NCI-H1105 (cell line): ENCODE results near the gene TBC1D4.

ENCODE experiments used
- DNase-seq: peaks from one replicate; lab custom pipeline; 2025; lab: John Stamatoyannopoulos, UW

TBC1D4 gene

DNA sequence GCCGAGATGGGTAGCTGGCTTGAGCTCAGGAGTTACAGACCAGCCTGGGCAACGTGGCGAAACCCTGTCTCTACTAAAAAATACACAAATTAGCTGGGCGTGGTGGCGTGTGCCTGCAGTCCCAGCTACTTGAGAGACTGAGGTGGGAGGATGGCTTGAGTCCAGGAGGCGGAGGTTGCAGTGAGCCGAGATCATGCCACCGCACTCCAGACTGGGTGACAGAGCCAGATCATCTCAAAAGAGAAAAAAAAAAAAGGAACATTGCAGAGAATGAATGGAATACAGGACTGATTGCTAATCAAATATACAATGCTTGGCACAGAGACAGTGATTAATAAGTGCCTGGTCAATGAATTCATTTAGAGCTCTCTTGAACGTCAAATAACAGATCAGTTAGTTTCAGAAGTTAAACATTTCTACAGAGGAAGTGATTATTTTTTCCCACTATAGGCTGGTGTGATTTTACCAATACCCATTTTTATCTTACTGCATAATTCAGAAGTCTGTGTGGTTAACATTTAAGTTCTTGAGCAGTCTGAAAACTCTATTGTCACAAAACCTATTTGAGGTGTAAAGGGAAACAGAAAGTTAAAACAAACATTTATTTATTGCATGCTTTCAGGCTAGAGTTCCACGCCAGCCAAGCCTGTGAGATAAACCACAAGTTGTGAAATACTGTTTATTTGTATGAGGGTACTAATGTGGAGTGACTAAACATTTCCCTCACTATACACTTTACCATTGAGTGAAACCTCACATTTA is 7.7 kb upstream of the TBC1D4 start:
- DNase-seq = no peak

- no peak for DNase-seq
Measured at GRCh38 chr13:75486146-75487062, 4.4 kb upstream of the TBC1D4 start.

DNA sequence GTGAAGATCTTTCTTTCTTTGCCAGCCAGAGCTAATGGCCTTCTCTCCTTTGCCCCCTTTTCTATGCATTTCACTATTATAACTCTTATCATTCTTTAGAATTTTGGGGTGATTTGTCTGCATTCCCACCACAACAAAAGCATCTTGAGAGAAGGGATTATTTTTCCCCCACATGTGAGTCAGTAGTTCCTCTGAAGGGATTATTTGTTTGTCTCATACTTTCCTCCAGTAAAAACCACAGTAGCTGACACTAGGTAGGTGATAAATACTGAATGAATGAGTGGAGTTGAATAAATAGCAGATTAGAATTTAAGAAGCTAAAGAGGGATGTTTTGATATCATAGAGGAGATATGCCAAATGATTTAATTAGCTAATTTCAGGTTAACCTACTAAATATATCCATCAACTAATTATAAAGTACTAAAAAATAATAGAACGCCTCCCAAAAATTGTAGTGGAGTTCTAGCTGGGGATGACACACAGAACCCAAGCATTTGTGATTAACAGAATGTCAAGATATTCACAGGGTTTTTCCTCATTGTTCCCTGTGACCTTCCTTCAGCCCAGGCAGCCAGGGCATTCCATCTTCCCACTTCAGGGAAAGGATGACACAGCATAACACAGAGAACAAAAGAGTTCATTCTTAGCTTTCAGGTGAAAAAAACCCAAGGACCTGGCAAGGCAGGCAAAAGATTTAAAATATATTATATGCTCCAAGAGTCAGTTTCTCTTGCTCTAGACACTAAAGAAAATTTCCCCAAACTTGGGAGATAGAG is 3.5 kb upstream of the TBC1D4 start:
- DNase-seq = no peak

- no peak for DNase-seq
Measured at GRCh38 chr13:75482820-75483079, 781 bp upstream of the TBC1D4 start.

- no peak for DNase-seq
Measured at GRCh38 chr13:75481176-75482069, 546 bp downstream of the TBC1D4 start.

- DNase-seq = peak; percentile 62
Measured at GRCh38 chr13:75480671-75481175, 1.2 kb downstream of the TBC1D4 start.

DNA sequence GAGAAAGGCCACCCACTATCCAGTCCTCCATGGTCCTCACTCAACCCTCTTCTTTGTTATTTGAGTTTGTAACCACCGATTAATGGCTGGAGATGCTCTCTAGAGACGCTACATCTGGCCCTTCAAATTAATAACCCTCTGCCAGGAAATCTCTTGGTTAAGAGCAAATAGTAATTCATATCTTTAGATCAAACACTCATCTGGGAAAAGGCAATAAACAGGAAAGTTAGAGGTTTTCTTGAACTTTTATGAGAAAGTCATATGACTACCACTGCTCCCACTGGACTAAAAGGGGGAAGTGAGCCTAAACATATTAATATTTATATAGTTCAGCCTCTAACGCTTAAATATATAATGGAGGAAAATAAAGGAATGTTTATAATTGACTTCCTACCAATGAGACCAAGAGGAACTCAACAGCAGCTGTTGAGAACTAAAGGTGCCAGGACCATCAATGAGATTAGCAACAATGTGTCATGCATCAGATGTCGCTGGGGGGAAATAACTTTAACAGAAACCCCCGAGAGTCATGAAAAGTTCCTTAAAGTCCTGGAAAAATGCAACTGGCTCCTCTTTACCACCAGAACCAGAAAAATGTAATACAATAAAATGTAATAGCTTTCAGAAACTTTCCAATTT is 2.7 kb downstream of the TBC1D4 start:
- no peak for DNase-seq

DNA sequence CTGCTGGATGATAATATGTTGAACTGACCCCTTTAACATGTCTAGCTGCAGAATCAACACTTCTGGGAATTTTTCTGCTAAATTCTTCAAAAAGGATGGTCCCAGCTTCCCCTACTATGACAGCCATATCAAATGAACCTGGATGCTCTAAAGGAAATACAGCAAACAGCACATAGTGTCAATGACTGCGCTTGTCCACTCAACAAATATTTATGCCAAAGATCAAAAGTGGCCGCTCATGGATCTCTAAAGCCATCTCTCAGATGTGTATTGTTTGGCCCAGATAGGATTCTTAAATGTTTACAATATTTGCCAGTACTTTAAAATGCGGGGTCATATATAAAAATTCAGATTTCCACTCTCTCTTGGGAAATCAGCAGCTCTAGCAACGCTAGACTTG is 3.3 kb downstream of the TBC1D4 start:
- DNase-seq = no peak

DNA sequence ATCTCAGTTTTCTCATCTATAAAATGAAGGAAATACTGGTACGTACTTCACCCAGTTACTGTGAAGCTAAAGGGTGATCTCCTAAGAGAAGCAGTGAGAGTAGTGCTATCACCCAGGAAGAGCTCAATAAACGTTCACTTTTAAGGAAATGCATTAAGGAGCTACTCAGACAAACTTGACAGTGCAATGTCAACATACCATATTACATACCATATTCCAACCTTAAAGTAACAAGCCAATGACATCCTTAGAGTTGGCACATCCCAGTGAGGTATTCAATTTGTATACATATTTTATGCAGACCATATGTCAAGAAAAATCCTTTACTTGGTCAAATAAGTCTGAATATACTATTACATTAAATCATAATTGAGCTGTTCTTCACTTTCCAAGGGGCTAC is 7.0 kb downstream of the TBC1D4 start:
- no peak for DNase-seq

- DNase-seq = no peak
Measured at GRCh38 chr13:75473468-75473867, 8.5 kb downstream of the TBC1D4 start.

DNA sequence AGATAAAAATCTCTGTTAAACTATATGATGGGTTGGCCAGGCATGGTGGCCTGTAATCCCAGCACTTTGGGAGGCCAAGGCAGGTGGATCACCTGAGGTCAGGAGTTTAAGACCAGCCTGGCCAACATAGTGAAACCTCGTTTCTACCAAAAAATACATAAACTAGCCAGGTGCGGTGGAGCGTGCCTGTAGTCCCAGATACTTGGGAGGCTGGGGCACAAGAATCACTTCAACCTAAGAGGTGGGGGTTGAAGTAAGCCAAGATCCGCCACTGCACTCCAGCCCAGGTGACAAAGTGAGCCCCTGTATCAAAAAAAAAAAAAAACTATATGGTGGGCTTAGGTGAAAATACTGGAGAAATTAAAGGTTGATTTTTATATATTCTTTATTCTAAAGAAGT is 11.3 kb downstream of the TBC1D4 start:
- DNase-seq = no peak

GRCh38 chr13:75469047-75469446 is 12.9 kb downstream of the TBC1D4 start:
- DNase-seq = no peak

- DNase-seq = no peak
Measured at GRCh38 chr13:75468602-75469001, 13.4 kb downstream of the TBC1D4 start.

DNA sequence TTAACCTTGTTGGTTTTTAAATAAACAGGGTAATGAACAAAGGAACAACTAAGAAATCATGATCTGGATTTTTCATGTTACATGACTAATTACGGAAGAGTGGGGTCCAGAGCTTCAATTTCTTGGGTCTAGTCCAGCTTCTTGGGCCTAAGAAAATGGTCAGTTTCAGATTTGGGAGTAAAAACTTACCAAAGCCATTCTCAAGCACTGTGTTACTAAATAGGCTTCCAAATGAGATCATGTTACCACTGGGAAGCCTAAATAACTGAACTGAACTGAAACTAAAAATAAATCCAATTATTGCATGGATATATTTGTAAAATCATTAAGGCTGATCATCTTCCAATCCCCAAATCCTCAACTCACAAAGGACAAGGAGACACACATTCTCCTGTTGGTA is 13.9 kb downstream of the TBC1D4 start:
- DNase-seq = no peak

- no peak for DNase-seq
Measured at GRCh38 chr13:75467040-75467728, 14.8 kb downstream of the TBC1D4 start.

DNA sequence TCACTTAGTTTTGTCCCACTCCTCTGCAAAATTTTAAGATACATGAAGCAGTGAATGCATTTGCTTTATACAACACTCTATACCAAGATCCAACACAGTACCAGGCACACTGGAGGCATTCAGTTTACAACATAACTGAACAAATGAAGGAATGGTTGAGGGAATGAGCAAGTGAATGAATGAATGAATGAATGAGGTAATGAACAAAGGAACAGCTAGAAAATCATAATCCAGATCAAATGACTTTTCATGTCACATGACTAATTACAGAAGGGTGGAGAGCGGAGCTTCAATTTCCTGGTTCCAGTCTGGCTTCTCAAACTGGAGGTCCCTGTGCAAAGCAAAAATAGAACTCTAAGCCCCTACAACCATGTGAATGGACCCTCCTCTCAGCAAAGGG is 16.7 kb downstream of the TBC1D4 start:
- no peak for DNase-seq

GRCh38 chr13:75461314-75461713 is 20.7 kb downstream of the TBC1D4 start:
- no peak for DNase-seq

- no peak for DNase-seq
Measured at GRCh38 chr13:75460644-75461043, 21.3 kb downstream of the TBC1D4 start.

- DNase-seq = peak; percentile 46
Measured at GRCh38 chr13:75458696-75459422, 23.1 kb downstream of the TBC1D4 start.

GRCh38 chr13:75455962-75456361 is 26.0 kb downstream of the TBC1D4 start:
- DNase-seq = no peak
